ENCODE results near the gene SYCE3.

GRCh38 chr22:50577697-50577986 is 14.9 kb upstream of the SYCE3 start:
- TF ChIP-seq CTCF (conservative IDR thresholded peaks at IDR 0.05; ENCODE audit: low read depth in 2 of 2) (no peak), EZH2 (IDR thresholded peaks at IDR 0.05; ENCODE audit: low read depth, unreplicated experiment) (no peak), POLR2AphosphoS5 (IDR thresholded peaks at IDR 0.05; ENCODE audit: low read depth) (no peak), STAT1 (IDR thresholded peaks at IDR 0.05; ENCODE audit: unreplicated experiment) (no peak), REST (IDR thresholded peaks at IDR 0.05; ENCODE audit: unreplicated experiment) (no peak), EZH2phosphoT487 (IDR thresholded peaks at IDR 0.05; ENCODE audit: unreplicated experiment) (no peak), CREB1 (CRISPR knock-in tag; IDR thresholded peaks at IDR 0.05; ENCODE audit: low read depth) (no peak), JUNB (IDR thresholded peaks at IDR 0.05; ENCODE audit: unreplicated experiment) (no peak)

Data from GM23338 (cell line).